Loucy (cell line): ENCODE results near the gene PFDN6.

Source experiments
- CTCF ChIP-seq: fragments of 200-600 bp; sonication (generic); conservative IDR thresholded peaks from 2 replicates; pipeline ENCODE4 v1.5.1; 2014; ENCODE audit warnings: mild to moderate bottlenecking, antibody characterized with exemption, low read length
- EZH2phosphoT487 ChIP-seq: fragments of 200-600 bp; IDR thresholded peaks from 2 replicates; pipeline ENCODE4 v1.6.1; 2018; ENCODE audit warnings: antibody characterized with exemption, mild to moderate bottlenecking, moderate library complexity, borderline replicate concordance

- TF ChIP-seq CTCF: no peak
- no peak for TF ChIP-seq EZH2phosphoT487
Observed at GRCh38 chr6:33273129-33273923, 16.1 kb upstream of the PFDN6 start.
